Activated CD8-positive, alpha-beta T cell treated with anti-CD3 and anti-CD28 coated beads for 36 hours (primary cell): Measurements from ENCODE around the gene MYO1C. TPM values are rescaled to one million over a fixed set of nuclear protein-coding genes. Genes with fewer than 3 reads are reported as not detected.
"Not testable (repeated sequence)": the region's sequence is repeated elsewhere in the genome, so short reads cannot be mapped to it uniquely, and the experiment has no call there.

ENCODE experiments used
- ATAC-seq: fragments of 200-7000 bp; cut with Tn5 transposase; one replicate; pipeline ENCODE4 v1.10.0; 2021; ENCODE audit warnings: mild to moderate bottlenecking, moderate library complexity
- CTCF ChIA-PET: fragments of 350-600 bp; sonication (Branson Sonifier 250); formaldehyde crosslinking; loops from one replicate; lab custom pipeline; 2021; ENCODE audit warnings: antibody characterized with exemption; lab: Charles Lee
- POLR2A ChIA-PET: fragments of 350-600 bp; sonication (Branson Sonifier 250); formaldehyde crosslinking; loops from one replicate; lab custom pipeline; 2021; ENCODE audit warnings: antibody characterized with exemption; lab: Charles Lee
- DNase-seq: peaks from one replicate; pipeline ENCODE4 v3.0.0-alpha.2; 2020
- H3K27ac Mint-ChIP-seq: one replicate; pipeline ENCODE4 v1.8.0; 2021; ENCODE audit warnings: mild to moderate bottlenecking, mixed read lengths
- H3K27me3 Mint-ChIP-seq: one replicate; pipeline ENCODE4 v1.8.0; 2021; ENCODE audit warnings: mixed read lengths
- H3K36me3 Mint-ChIP-seq: one replicate; pipeline ENCODE4 v1.8.0; 2021; ENCODE audit warnings: low read depth, mixed read lengths
- H3K4me1 Mint-ChIP-seq: one replicate; pipeline ENCODE4 v1.8.0; 2021; ENCODE audit warnings: low read depth, mixed read lengths
- H3K4me3 Mint-ChIP-seq: one replicate; pipeline ENCODE4 v1.8.0; 2021; ENCODE audit warnings: mild to moderate bottlenecking, moderate library complexity, mixed read lengths
- H3K9me3 Mint-ChIP-seq: one replicate; pipeline ENCODE4 v1.8.0; 2021; ENCODE audit warnings: mixed read lengths
- CTCF ChIP-seq: fragments of 200-600 bp; IDR thresholded peaks from one replicate; pipeline ENCODE4 v1.8.0; 2022; ENCODE audit warnings: antibody characterized with exemption, mild to moderate bottlenecking
- intact Hi-C: fragments of 100-400 bp; cut with micrococcal nuclease; formaldehyde crosslinking; loops from one replicate; pipeline ENCODE4 v1.10.0; 2022
- total RNA-seq, 2 experiments: library from RNA; stranded (reverse); gene quantifications; one replicate each; pipeline ENCODE4 v1.2.3, GENCODE V29; 2021

Gene MYO1C
- total RNA-seq, 2 experiments from 2014 or later: 12.6 to 16.8 TPM

- DNase-seq (no peak), ATAC-seq (no peak)
- H3K4me3 Mint-ChIP-seq: no peak overlapping the region
- peaks cover 1% of the 10 kb centered on the region for H3K4me1 Mint-ChIP-seq
- no peaks in the 10 kb centered on the region for H3K9me3 Mint-ChIP-seq
- H3K27ac Mint-ChIP-seq: no peak overlapping the region
- H3K36me3 Mint-ChIP-seq: peaks cover 15% of the 10 kb centered on the region
- H3K27me3 Mint-ChIP-seq: no peaks in the 10 kb centered on the region
- intact Hi-C loops: no loop called here
- ChIA-PET CTCF (interaction anchor here (0.9 to 2.6 kb wide), 17 partner anchors 9 to 235 kb away, joined by 3 to 29 read pairs (median 4); partner anchors contain the start of gene INPP5K), POLR2A (no interaction called here)
- no peak for TF ChIP-seq CTCF
Measured at GRCh38 chr17:1533661-1534325, 41.3 kb upstream of the MYO1C start.

- no peaks in the 10 kb centered on the region for H3K9me3 Mint-ChIP-seq
- peaks cover 1% of the 10 kb centered on the region for H3K4me1 Mint-ChIP-seq
- DNase-seq: peak; percentile 64
- no peak overlapping the region for H3K4me3 Mint-ChIP-seq
- intact Hi-C loops: no loop called here
- CTCF ChIA-PET: interaction anchor here (0.7 to 2.6 kb wide), 21 partner anchors 9 to 275 kb away, joined by 3 to 29 read pairs (median 3); partner anchors contain the start of gene INPP5K
- H3K27ac Mint-ChIP-seq: no peak overlapping the region
- POLR2A ChIA-PET: no interaction called here
- H3K27me3 Mint-ChIP-seq: no peaks in the 10 kb centered on the region
- H3K36me3 Mint-ChIP-seq: peaks cover 18% of the 10 kb centered on the region
- ATAC-seq: peak; percentile 83
- TF ChIP-seq CTCF: peak; percentile 33
Measured at GRCh38 chr17:1532836-1533602, 40.5 kb upstream of the MYO1C start.

- no peak overlapping the region for H3K4me3 Mint-ChIP-seq
- no peak for TF ChIP-seq CTCF
- intact Hi-C loops: no loop called here
- ChIA-PET CTCF (interaction anchor here (0.5 to 1.5 kb wide), 2 partner anchors 13 to 106 kb away, joined by 3 read pairs; partner anchors contain the start of gene INPP5K), POLR2A (no interaction called here)
- H3K27ac Mint-ChIP-seq: peak overlapping the region; percentile 29
- no peak for DNase-seq
- peak; percentile 34 for ATAC-seq
- H3K9me3 Mint-ChIP-seq: no peaks in the 10 kb centered on the region
- no peaks in the 10 kb centered on the region for H3K27me3 Mint-ChIP-seq
- peaks cover 4% of the 10 kb centered on the region for H3K4me1 Mint-ChIP-seq
- peaks cover 14% of the 10 kb centered on the region for H3K36me3 Mint-ChIP-seq
Measured at GRCh38 chr17:1529863-1530262, 37.4 kb upstream of the MYO1C start.

GRCh38 chr17:1526876-1527275 lies 34.4 kb upstream of the MYO1C start:
- DNase-seq, H3K4me3 Mint-ChIP-seq, H3K27me3 Mint-ChIP-seq, intact Hi-C loops, H3K4me1 Mint-ChIP-seq, ATAC-seq, H3K27ac Mint-ChIP-seq, H3K9me3 Mint-ChIP-seq: not testable (repeated sequence)
- CTCF ChIA-PET: interaction anchor here (1.3 kb wide), 1 partner anchor 11 kb away, joined by 5 read pairs; the partner anchor contains the start of gene INPP5K
- H3K36me3 Mint-ChIP-seq: peaks cover 12% of the 10 kb centered on the region
- POLR2A ChIA-PET: interaction anchor here (0.6 kb wide), 1 partner anchor 193 kb away, joined by 4 read pairs; no protein-coding TSS in a partner anchor

GRCh38 chr17:1522626-1523025 lies 30.1 kb upstream of the MYO1C start:
- ChIA-PET POLR2A (no interaction called here), CTCF (no interaction called here)
- H3K36me3 Mint-ChIP-seq: peaks cover 1% of the 10 kb centered on the region
- H3K4me3 Mint-ChIP-seq: no peak overlapping the region
- H3K9me3 Mint-ChIP-seq: no peaks in the 10 kb centered on the region
- no peak for TF ChIP-seq CTCF
- ATAC-seq (no peak), DNase-seq (no peak)
- H3K27me3 Mint-ChIP-seq: no peaks in the 10 kb centered on the region
- peaks cover 10% of the 10 kb centered on the region for H3K4me1 Mint-ChIP-seq
- H3K27ac Mint-ChIP-seq: no peak overlapping the region
- intact Hi-C loops: no loop called here
